PFSK-1 (cell line): ENCODE results near the gene ZFPM1.

Experiments used
- FOXP2 ChIP-seq: optimal IDR thresholded peaks from 2 replicates; pipeline ENCODE3; 2011; ENCODE audit warnings: borderline replicate concordance, control low read depth, inconsistent platforms; ENCODE audit not compliant: insufficient read depth; ENCODE audit errors: extremely low read length, extremely low read depth
- POLR2AphosphoS5 ChIP-seq: IDR thresholded peaks from 2 replicates; pipeline ENCODE4 v1.6.1; 2012; ENCODE audit warnings: low read depth, mild to moderate bottlenecking, control low read depth, low read length, moderate library complexity
- SIN3A ChIP-seq: IDR thresholded peaks from 2 replicates; pipeline ENCODE4 v1.6.1; 2012; ENCODE audit warnings: mild to moderate bottlenecking, low read length, moderate library complexity, borderline replicate concordance; ENCODE audit not compliant: insufficient read depth
- TAF1 ChIP-seq: IDR thresholded peaks from 2 replicates; pipeline ENCODE4 v1.6.1; 2012; ENCODE audit warnings: low read length, control low read depth, borderline replicate concordance; ENCODE audit not compliant: insufficient read depth
- TF ChIP-seq, protein P1 (sequence below), 2 experiments: IDR thresholded peaks; 2 replicates each; pipeline versions ENCODE4 v1.6.1 to v1.8.0; 2011 to 2012; ENCODE audit warnings: low read depth in 2 of 2, low read length in 2 of 2, control low read depth in 1 of 2, inconsistent platforms in 1 of 2, mild to moderate bottlenecking in 1 of 2, moderate library complexity in 1 of 2; ENCODE audit not compliant: insufficient read depth in 1 of 2

DNA sequence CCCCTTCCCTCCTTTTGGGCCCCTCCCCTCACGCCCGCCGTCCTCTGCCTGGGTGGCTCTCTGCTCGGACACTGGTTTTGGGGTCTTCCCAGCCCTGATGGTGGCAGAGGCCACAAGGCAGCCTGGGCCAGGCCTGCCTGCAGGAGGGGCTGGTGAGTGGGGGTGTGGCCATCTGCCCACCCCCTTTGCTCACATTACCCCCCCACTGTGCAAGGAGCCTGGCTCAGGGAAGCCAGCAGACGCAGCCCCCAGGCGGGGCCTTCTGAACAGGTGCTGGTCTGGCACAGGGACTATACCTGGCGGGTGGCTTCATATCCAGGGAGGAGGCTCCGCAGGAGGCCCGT is 10.7 kb upstream of the ZFPM1 start:
- TF ChIP-seq, protein P1, sequence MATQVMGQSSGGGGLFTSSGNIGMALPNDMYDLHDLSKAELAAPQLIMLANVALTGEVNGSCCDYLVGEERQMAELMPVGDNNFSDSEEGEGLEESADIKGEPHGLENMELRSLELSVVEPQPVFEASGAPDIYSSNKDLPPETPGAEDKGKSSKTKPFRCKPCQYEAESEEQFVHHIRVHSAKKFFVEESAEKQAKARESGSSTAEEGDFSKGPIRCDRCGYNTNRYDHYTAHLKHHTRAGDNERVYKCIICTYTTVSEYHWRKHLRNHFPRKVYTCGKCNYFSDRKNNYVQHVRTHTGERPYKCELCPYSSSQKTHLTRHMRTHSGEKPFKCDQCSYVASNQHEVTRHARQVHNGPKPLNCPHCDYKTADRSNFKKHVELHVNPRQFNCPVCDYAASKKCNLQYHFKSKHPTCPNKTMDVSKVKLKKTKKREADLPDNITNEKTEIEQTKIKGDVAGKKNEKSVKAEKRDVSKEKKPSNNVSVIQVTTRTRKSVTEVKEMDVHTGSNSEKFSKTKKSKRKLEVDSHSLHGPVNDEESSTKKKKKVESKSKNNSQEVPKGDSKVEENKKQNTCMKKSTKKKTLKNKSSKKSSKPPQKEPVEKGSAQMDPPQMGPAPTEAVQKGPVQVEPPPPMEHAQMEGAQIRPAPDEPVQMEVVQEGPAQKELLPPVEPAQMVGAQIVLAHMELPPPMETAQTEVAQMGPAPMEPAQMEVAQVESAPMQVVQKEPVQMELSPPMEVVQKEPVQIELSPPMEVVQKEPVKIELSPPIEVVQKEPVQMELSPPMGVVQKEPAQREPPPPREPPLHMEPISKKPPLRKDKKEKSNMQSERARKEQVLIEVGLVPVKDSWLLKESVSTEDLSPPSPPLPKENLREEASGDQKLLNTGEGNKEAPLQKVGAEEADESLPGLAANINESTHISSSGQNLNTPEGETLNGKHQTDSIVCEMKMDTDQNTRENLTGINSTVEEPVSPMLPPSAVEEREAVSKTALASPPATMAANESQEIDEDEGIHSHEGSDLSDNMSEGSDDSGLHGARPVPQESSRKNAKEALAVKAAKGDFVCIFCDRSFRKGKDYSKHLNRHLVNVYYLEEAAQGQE (IDR thresholded peaks at IDR 0.05; ENCODE audit: insufficient read depth in 1 of 2, low read depth in 2 of 2, low read length in 2 of 2), result no peak
- TF ChIP-seq TAF1 (no peak), SIN3A (no peak), POLR2AphosphoS5 (no peak), FOXP2 (no peak)
